Measurements from ENCODE around the gene SIGLEC11.

Gene SIGLEC11

DNA sequence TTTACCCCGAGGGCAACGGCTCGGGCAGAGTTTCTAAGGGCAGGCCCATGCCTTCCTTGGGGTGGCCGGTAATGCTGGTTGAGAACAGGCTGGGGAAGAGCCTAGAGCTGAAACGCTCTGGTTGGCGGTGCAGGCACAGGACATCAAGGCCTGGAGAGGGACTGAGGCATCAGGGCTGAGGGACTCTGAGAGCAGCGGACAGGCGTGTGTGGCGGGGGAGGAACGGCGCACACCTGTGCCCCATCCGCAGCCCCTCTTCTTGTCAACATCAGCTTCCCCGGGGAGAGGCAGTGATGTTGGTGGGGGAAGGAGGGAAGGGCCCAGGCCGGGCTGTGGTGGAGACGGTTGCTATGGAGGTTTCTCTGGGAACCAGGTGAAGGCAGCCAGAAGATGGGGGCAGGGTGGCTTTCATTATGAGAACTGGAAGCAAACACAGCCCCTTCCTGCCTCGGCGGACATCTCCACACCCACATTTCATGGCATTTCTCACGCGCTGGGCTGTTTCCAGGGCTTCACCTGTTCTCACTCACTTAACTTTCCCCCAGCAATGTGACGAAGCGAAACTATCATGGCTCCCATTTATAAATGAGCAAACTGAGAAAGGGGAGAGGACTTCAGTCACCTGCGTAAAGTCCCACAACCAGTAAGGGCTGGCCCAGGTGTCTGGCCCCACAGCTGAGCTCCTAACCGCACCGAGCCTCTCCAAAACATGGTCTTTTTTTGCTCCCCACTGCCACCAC is 40.2 kb downstream of the SIGLEC11 start:
- Histone ChIP-seq H3K36me3 (ENCODE audit: control insufficient read depth in 2 of 2, insufficient read depth in 1 of 2, low read length in 2 of 2) (peaks cover 53 to 86% of the 10 kb centered on the region in 2 experiments), H3K27ac (ENCODE audit: extremely low read depth, low read depth, low read length) (no peak overlapping the region), H3K4me3 (ENCODE audit: low read depth, low read length) (no peak overlapping the region), H3K4me1 (ENCODE audit: control insufficient read depth, insufficient read depth, low read length) (no peaks in the 10 kb centered on the region; the same call in 1 of the 2 replicates), H3K9me3 (ENCODE audit: control insufficient read depth, insufficient read depth, low read depth, low read length) (no peaks in the 10 kb centered on the region)
- ChIA-PET POLR2A (interaction anchor here (0.7 to 3.3 kb wide), 7 partner anchors 8 to 33 kb away, joined by 3 to 25 read pairs (median 6); partner anchors contain the start of genes ATF5 and NUP62), CTCF (interaction anchor here (0.7 kb wide), 1 partner anchor 63 kb away, joined by 3 read pairs; no protein-coding TSS in a partner anchor)
- TF ChIP-seq ZNF10 (tag by site-specific recombination; IDR thresholded peaks at IDR 0.05), result 0 out of 2 replicates have a peak, but pooled peaks have one; percentile 44
- TF ChIP-seq ZIC2 (tag by site-specific recombination; IDR thresholded peaks at IDR 0.05), result no peak
- TF ChIP-seq, protein P1, sequence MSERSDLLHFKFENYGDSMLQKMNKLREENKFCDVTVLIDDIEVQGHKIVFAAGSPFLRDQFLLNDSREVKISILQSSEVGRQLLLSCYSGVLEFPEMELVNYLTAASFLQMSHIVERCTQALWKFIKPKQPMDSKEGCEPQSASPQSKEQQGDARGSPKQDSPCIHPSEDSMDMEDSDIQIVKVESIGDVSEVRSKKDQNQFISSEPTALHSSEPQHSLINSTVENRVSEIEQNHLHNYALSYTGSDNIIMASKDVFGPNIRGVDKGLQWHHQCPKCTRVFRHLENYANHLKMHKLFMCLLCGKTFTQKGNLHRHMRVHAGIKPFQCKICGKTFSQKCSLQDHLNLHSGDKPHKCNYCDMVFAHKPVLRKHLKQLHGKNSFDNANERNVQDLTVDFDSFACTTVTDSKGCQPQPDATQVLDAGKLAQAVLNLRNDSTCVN (tag by site-specific recombination; optimal IDR thresholded peaks at IDR 0.05), result no peak
- TF ChIP-seq ZNF394 (tag by site-specific recombination; IDR thresholded peaks at IDR 0.05; ENCODE audit: borderline replicate concordance), result no peak
- no peak for TF ChIP-seq ZNF324 (tag by site-specific recombination; IDR thresholded peaks at IDR 0.05)
- TF ChIP-seq PRDM1 (tag by site-specific recombination; IDR thresholded peaks at IDR 0.05), result peak; percentile 40; the same call in 1 of the 2 replicates
- no peak for TF ChIP-seq IKZF3 (tag by site-specific recombination; IDR thresholded peaks at IDR 0.05)
- TF ChIP-seq FEZF1 (tag by site-specific recombination; IDR thresholded peaks at IDR 0.05), result no peak
- no peak for TF ChIP-seq ZNF596 (tag by site-specific recombination; IDR thresholded peaks at IDR 0.05)
- TF ChIP-seq ZNF777 (tag by site-specific recombination; IDR thresholded peaks at IDR 0.05; ENCODE audit: borderline replicate concordance), result no peak

DNA sequence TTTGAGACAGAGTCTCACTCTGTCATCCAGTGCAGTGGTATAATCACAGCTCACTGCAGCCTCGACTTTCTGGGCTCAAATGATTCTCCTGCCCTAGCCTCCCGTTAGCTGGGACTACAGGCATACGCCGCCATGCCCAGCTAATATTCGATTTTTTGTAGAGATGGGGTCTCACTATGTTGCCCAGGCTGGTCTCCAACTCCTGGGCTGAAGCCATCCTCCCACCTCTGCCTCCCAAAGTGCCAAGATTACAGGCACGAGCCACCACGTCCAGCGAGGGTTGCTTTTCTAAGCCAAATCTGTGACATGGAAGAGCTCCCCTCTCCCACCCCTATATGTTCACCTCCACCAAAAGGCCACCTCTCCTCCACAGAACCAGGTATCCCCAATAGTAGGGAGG is 42.9 kb downstream of the SIGLEC11 start:
- ChIA-PET CTCF (interaction anchor here (0.6 to 1.6 kb wide), 5 partner anchors 20 to 70 kb away, joined by 3 to 6 read pairs (median 4); no protein-coding TSS in a partner anchor), POLR2A (interaction anchor here (2.2 to 3.3 kb wide), 2 partner anchors 11 to 41 kb away, joined by 7 to 25 read pairs; partner anchors contain the start of genes AKT1S1, ATF5, NUP62 and TBC1D17)
- peaks cover 48 to 84% of the 10 kb centered on the region in 2 experiments; a peak in 2 of 3 replicates for H3K36me3 ChIP-seq (ENCODE audit: control insufficient read depth in 2 of 2, insufficient read depth in 1 of 2, low read length in 2 of 2)

More for the DNA sequence above, 42.9 kb downstream of the SIGLEC11 start:
- H3K27ac ChIP-seq (ENCODE audit: extremely low read depth, low read depth, low read length), result no peak overlapping the region
- no peak overlapping the region for H3K4me3 ChIP-seq (ENCODE audit: low read depth, low read length)
- no peaks in the 10 kb centered on the region for H3K9me3 ChIP-seq (ENCODE audit: control insufficient read depth, insufficient read depth, low read depth, low read length)
- TF ChIP-seq ZNF596 (tag by site-specific recombination; IDR thresholded peaks at IDR 0.05) (no peak), ZNF121 (tag by site-specific recombination; IDR thresholded peaks at IDR 0.05) (peak; percentile 90)
- TF ChIP-seq, protein P2, sequence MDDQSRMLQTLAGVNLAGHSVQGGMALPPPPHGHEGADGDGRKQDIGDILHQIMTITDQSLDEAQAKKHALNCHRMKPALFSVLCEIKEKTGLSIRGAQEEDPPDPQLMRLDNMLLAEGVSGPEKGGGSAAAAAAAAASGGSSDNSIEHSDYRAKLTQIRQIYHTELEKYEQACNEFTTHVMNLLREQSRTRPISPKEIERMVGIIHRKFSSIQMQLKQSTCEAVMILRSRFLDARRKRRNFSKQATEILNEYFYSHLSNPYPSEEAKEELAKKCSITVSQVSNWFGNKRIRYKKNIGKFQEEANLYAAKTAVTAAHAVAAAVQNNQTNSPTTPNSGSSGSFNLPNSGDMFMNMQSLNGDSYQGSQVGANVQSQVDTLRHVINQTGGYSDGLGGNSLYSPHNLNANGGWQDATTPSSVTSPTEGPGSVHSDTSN (CRISPR knock-in tag; IDR thresholded peaks at IDR 0.05), result no peak
- TF ChIP-seq, protein P3, sequence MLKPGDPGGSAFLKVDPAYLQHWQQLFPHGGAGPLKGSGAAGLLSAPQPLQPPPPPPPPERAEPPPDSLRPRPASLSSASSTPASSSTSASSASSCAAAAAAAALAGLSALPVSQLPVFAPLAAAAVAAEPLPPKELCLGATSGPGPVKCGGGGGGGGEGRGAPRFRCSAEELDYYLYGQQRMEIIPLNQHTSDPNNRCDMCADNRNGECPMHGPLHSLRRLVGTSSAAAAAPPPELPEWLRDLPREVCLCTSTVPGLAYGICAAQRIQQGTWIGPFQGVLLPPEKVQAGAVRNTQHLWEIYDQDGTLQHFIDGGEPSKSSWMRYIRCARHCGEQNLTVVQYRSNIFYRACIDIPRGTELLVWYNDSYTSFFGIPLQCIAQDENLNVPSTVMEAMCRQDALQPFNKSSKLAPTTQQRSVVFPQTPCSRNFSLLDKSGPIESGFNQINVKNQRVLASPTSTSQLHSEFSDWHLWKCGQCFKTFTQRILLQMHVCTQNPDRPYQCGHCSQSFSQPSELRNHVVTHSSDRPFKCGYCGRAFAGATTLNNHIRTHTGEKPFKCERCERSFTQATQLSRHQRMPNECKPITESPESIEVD (tag by site-specific recombination; IDR thresholded peaks at IDR 0.05), result no peak
- no peaks in the 10 kb centered on the region; the same call in 1 of the 2 replicates for H3K4me1 ChIP-seq (ENCODE audit: control insufficient read depth, insufficient read depth, low read length)

All from HEK293 (cell line).